GM12878 (cell line): ENCODE results near the gene PLCG2. TPM values are rescaled to one million over a fixed set of nuclear protein-coding genes. Genes with fewer than 3 reads are reported as not detected.

Source experiments
- ATAC-seq: fragments of 200-7000 bp; cut with Tn5 transposase; 3 replicates; pipeline ENCODE4 v1.9.1; 2020; ENCODE audit warnings: mild to moderate bottlenecking, moderate library complexity
- BruUV-seq: library from RNA; stranded (reverse); fragments of 400-500 nt; replicated peaks from 2 replicates; lab custom pipeline; 2021; lab: Mats Ljungman, UMichigan
- CTCF ChIA-PET: fragments of 300-600 bp; sonication (Branson Sonifier 250); formaldehyde crosslinking; extraction: SDS; loops from one replicate; lab custom pipeline; 2021; ENCODE audit warnings: inconsistent platforms; lab: Yijun Ruan, JAX
- POLR2A ChIA-PET: fragments of 350-600 bp; formaldehyde crosslinking; extraction: SDS; loops from one replicate; lab custom pipeline; 2021; ENCODE audit warnings: inconsistent platforms; lab: Charles Lee
- RAD21 ChIA-PET: fragments of 300-600 bp; sonication (Branson Sonifier 250); formaldehyde crosslinking; loops from one replicate; lab custom pipeline; 2023; ENCODE audit warnings: antibody characterized with exemption; ENCODE audit not compliant: unreplicated experiment; lab: Charles Lee
- SMC1A ChIA-PET: fragments of 300-600 bp; sonication (Branson Sonifier 250); formaldehyde crosslinking; loops from one replicate; lab custom pipeline; 2023; ENCODE audit not compliant: unreplicated experiment, uncharacterized antibody; lab: Charles Lee
- DNase-seq: peaks from one replicate; pipeline ENCODE4 v3.0.0-alpha.2; 2011; ENCODE audit warnings: low read depth, low spot score
- FAIRE-seq: peaks from 3 replicates; lab custom pipeline; 2011; peaks lifted over from hg19 to GRCh38; lab: Jason Lieb, UNC
- H2AFZ ChIP-seq: 2 replicates; pipeline ENCODE4 v1.6.0; 2011; ENCODE audit warnings: low read depth, low read length, control low read depth; ENCODE audit not compliant: control insufficient read depth
- H3K27ac ChIP-seq: 2 replicates; pipeline ENCODE4 v1.5.1; 2011; ENCODE audit warnings: control low read depth; ENCODE audit not compliant: control insufficient read depth, insufficient read depth
- H3K27me3 ChIP-seq, 2 experiments: replicated peaks in 1 of 2; 2 replicates each; pipeline versions ENCODE4 v1.6.0 to v1.6.1; 2011; ENCODE audit warnings: low read length in 1 of 2; ENCODE audit not compliant: control insufficient read depth in 2 of 2, insufficient read depth in 2 of 2
- H3K36me3 ChIP-seq, 2 experiments: 2 replicates each; pipeline ENCODE4 v1.5.1; 2011; ENCODE audit warnings: low read length in 1 of 2; ENCODE audit not compliant: control insufficient read depth in 2 of 2, insufficient read depth in 2 of 2
- H3K4me1 ChIP-seq: 2 replicates; pipeline ENCODE4 v1.6.1; 2011; ENCODE audit warnings: mild to moderate bottlenecking, low read length, moderate library complexity, mixed read lengths; ENCODE audit not compliant: control insufficient read depth, insufficient read depth
- H3K4me2 ChIP-seq: 2 replicates; pipeline ENCODE4 v1.6.0; 2011; ENCODE audit warnings: control low read depth; ENCODE audit not compliant: control insufficient read depth, insufficient read depth
- H3K4me3 ChIP-seq: fragments of 200-600 bp; sonication (generic); 2 replicates; pipeline ENCODE4 v1.5.1; 2016
- H3K79me2 ChIP-seq: 2 replicates; pipeline ENCODE4 v1.6.0; 2011; ENCODE audit warnings: low read length; ENCODE audit not compliant: control insufficient read depth, insufficient read depth
- H3K9ac ChIP-seq: 2 replicates; pipeline ENCODE4 v1.8.0; 2011; ENCODE audit warnings: low read length, control low read depth, mixed read lengths; ENCODE audit not compliant: control insufficient read depth, insufficient read depth
- H3K9me3 ChIP-seq: replicated peaks from 3 replicates; pipeline ENCODE4 v1.5.1; 2011; ENCODE audit warnings: mild to moderate bottlenecking, low read length; ENCODE audit not compliant: control insufficient read depth, insufficient read depth
- H4K20me1 ChIP-seq: 2 replicates; pipeline ENCODE4 v1.6.0; 2011; ENCODE audit not compliant: control insufficient read depth, insufficient read depth
- BMI1 ChIP-seq: fragments of 450-650 bp; IDR thresholded peaks from 2 replicates; pipeline ENCODE4 v1.6.1; 2016; ENCODE audit warnings: mild to moderate bottlenecking, moderate library complexity, borderline replicate concordance
- CBFB ChIP-seq: IDR thresholded peaks from 2 replicates; pipeline ENCODE4 v1.6.1; 2016; ENCODE audit warnings: antibody characterized with exemption, low read depth
- CBX3 ChIP-seq: fragments of 200-600 bp; sonication (generic); IDR thresholded peaks from 2 replicates; pipeline ENCODE4 v1.6.1; 2016; ENCODE audit warnings: low read depth, borderline replicate concordance
- GATAD2B ChIP-seq: fragments of 450-650 bp; conservative IDR thresholded peaks from 2 replicates; pipeline ENCODE4 v1.6.1; 2017; ENCODE audit warnings: low read depth, mild to moderate bottlenecking, moderate library complexity
- IKZF2 ChIP-seq, 2 experiments: fragments of 450-650 bp; IDR thresholded peaks; 2 replicates each; pipeline ENCODE4 v1.6.1; 2017; ENCODE audit warnings: mild to moderate bottlenecking in 2 of 2, moderate library complexity in 2 of 2
- KAT2A ChIP-seq: conservative IDR thresholded peaks from 2 replicates; pipeline ENCODE4 v1.6.1; 2011; ENCODE audit warnings: low read depth, low read length; ENCODE audit not compliant: control insufficient read depth
- MTA3 ChIP-seq: IDR thresholded peaks from 2 replicates; pipeline ENCODE4 v1.6.1; 2012; ENCODE audit warnings: low read length, inconsistent platforms, borderline replicate concordance
- NBN ChIP-seq: fragments of 450-650 bp; IDR thresholded peaks from 2 replicates; pipeline ENCODE4 v1.6.1; 2016
- NR2C1 ChIP-seq: fragments of 450-650 bp; IDR thresholded peaks from 2 replicates; pipeline ENCODE4 v1.6.1; 2017; ENCODE audit warnings: antibody characterized with exemption, mild to moderate bottlenecking, moderate library complexity
- PAX5 ChIP-seq: IDR thresholded peaks from 2 replicates; pipeline ENCODE4 v1.6.1; 2011; ENCODE audit warnings: low read depth, low read length, borderline replicate concordance
- POLR2AphosphoS5 ChIP-seq: IDR thresholded peaks from 2 replicates; pipeline ENCODE4 v1.6.1; 2011; ENCODE audit warnings: mild to moderate bottlenecking, low read length, inconsistent platforms
- RFX5 ChIP-seq: IDR thresholded peaks from 2 replicates; pipeline ENCODE4 v1.6.1; 2011; ENCODE audit warnings: low read depth, low read length, improper control_type of control experiment
- SIX5 ChIP-seq: IDR thresholded peaks from 2 replicates; pipeline ENCODE4 v1.6.1; 2011; ENCODE audit warnings: mild to moderate bottlenecking, low read depth, low read length, moderate library complexity; ENCODE audit not compliant: severe bottlenecking
- SMARCA5 ChIP-seq: fragments of 450-650 bp; IDR thresholded peaks from 2 replicates; pipeline ENCODE4 v1.6.1; 2017; ENCODE audit warnings: mild to moderate bottlenecking
- SPI1 ChIP-seq: IDR thresholded peaks from 2 replicates; pipeline ENCODE4 v1.6.1; 2011; ENCODE audit warnings: low read depth, mild to moderate bottlenecking, low read length, moderate library complexity, borderline replicate concordance; ENCODE audit not compliant: insufficient read depth
- TAF1 ChIP-seq: IDR thresholded peaks from 2 replicates; pipeline ENCODE4 v1.6.1; 2011; ENCODE audit warnings: mild to moderate bottlenecking, low read depth, low read length, borderline replicate concordance
- WGBS: methylation state at CpG from one replicate; pipeline ENCODE4 v1.1.6; 2016; ENCODE audit warnings: low lambda C conversion rate; ENCODE audit not compliant: insufficient replicate concordance, insufficient coverage; ENCODE audit errors: missing lambda C conversion rate; 5-methylcytosine and 5-hydroxymethylcytosine counted together
- in situ Hi-C: fragments of 300-500 bp; cut with MboI; formaldehyde crosslinking; loops from 9 replicates; pipeline ENCODE4 v1.14.3; 2018; ENCODE audit warnings: mixed read lengths
- intact Hi-C: fragments of 100-400 bp; cut with micrococcal nuclease; formaldehyde crosslinking; loops from one replicate; pipeline ENCODE4 v1.14.2; 2022; ENCODE audit not compliant: unreplicated experiment
- polyA plus RNA-seq, 11 experiments: library from polyadenylated mRNA; depleted of rRNA in 4 of 11; unstranded in 6 of 11; stranded (reverse) in 5 of 11; fragments of >200 nt; fragmentation: Nextera tagmentation in 4 of 11; fragmentation: Illumina TruSeq in 1 of 11; extraction: Ambion mirVana in 4 of 11; extraction: Trizol in 1 of 11; gene quantifications; 1 replicate in 1 of 11; 2 replicates in 10 of 11; pipeline versions ENCODE4 v1.2.1 to v1.2.3, GENCODE V29; 2011 to 2016; ENCODE audit warnings: inconsistent platforms in 2 of 11, missing spikeins in 2 of 11, low read depth in 1 of 11
- total RNA-seq, 4 experiments: library from RNA; depleted of rRNA in 3 of 4; stranded (reverse); fragments of >200 nt in 3 of 4; fragmentation: Illumina TruSeq in 1 of 4; extraction: Trizol in 1 of 4; gene quantifications; 2 replicates each; pipeline versions ENCODE4 v1.2.1 to v1.2.3, GENCODE V29; 2013 to 2021
- TF ChIP-seq, protein P1 (sequence below): fragments of 450-650 bp; conservative IDR thresholded peaks from 2 replicates; pipeline ENCODE4 v1.6.1; 2017; ENCODE audit warnings: mild to moderate bottlenecking, moderate library complexity
- TF ChIP-seq, protein P2 (sequence below): IDR thresholded peaks from 2 replicates; pipeline ENCODE4 v1.6.1; 2012; ENCODE audit warnings: low read depth, low read length, improper control_type of control experiment
- TF ChIP-seq, protein P3 (sequence below), 3 experiments: IDR thresholded peaks in 2 of 3; conservative IDR thresholded peaks in 1 of 3; 2 replicates each; pipeline ENCODE4 v1.5.1; 2011; ENCODE audit warnings: low read depth in 3 of 3, low read length in 3 of 3, mild to moderate bottlenecking in 3 of 3, control low read depth in 2 of 3, moderate library complexity in 2 of 3, inconsistent platforms in 1 of 3, mixed read lengths in 1 of 3; ENCODE audit not compliant: control insufficient read depth in 2 of 3, insufficient read depth in 1 of 3; ENCODE audit errors: extremely low read depth in 1 of 3

PLCG2 gene
- total and polyA plus RNA-seq, 10 of the 15 experiments (the other 5 are each of a cell fraction or from before 2014, with no cell fraction given), result 47.6 to 256 (median 149) TPM

DNA sequence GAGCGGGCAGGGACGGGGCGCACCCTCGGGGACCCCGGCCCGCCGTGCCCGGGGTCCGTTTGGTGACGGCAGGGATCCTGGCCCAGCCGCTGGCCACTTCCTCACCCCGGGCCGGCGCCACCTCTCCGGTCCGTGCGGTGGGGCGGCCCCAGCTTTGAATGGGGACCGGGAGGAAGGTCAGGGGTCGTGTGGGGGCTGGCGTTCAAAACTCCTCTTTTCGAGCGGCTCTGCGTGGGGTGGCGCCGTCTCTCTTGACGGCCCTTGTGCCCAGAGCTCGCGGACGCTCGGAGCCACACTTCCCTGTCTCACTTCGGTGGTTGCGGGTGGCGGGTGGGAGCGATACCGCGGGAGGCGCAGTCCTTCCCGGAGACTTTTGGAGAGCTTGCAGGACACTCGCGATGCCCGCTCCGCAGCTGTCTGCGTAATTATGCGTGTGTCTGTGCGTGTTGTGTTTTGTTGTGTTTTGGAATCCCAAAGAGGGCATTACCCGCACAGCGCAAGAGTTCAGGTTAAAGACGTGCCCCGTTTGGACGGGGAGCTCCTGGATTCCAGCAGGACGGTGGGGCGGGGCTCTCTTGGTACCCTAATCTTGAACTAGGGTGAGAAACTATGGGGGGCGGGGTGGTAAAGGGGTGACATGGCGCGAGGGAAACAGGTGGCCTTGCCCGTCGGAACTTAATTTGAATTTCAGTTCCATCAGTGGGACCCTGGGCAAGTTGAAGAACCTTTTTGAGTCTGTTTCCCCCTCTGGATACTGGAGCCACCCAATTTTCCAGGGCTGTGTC lies 637 bp downstream of the PLCG2 start:
- ChIA-PET CTCF (interaction anchor here (0.6 to 4.1 kb wide), 21 partner anchors 9 to 106 kb away, joined by 3 to 27 read pairs (median 5); no protein-coding TSS in a partner anchor), POLR2A (interaction anchor here (0.5 to 5.5 kb wide), 15 partner anchors 19 to 95 kb away, joined by 3 to 46 read pairs (median 4); no protein-coding TSS in a partner anchor), SMC1A (interaction anchor here (0.8 to 6.6 kb wide), 23 partner anchors 8 to 744 kb away, joined by 3 to 65 read pairs (median 6); partner anchors contain the start of gene ATMIN), RAD21 (interaction anchor here (0.6 to 9.5 kb wide), 18 partner anchors 9 to 95 kb away, joined by 3 to 74 read pairs (median 6); no protein-coding TSS in a partner anchor)
- no peaks in the 10 kb centered on the region for H3K27me3 ChIP-seq
- H3K36me3 ChIP-seq, result peaks cover 0 to 6% of the 10 kb centered on the region in 2 experiments; a peak in 1 of 4 replicates
- WGBS, result under 1% methylated on average over 54 of the region's 58 CpGs
- H2AFZ ChIP-seq, result peak overlapping the region; percentile 24; the same call in 1 of the 2 replicates
- no peak for FAIRE-seq
- no peaks in the 10 kb centered on the region for H3K9me3 ChIP-seq
- peaks cover 28% of the 10 kb centered on the region for H3K4me1 ChIP-seq
- peak overlapping the region; percentile 100 for H3K4me2 ChIP-seq
- H4K20me1 ChIP-seq, result peaks cover 4% of the 10 kb centered on the region; the same call in 1 of the 2 replicates
- no TSS peak for BruUV-seq
- intact Hi-C loops (loop anchor here (2.0 to 5.0 kb wide), 2 partner anchors 32 to 37 kb away; no protein-coding TSS in a partner anchor), in situ Hi-C loops (no loop called here)
- peak; percentile 9 for ATAC-seq
- peaks cover 56% of the 10 kb centered on the region for H3K79me2 ChIP-seq
- H3K9ac ChIP-seq, result peak overlapping the region; percentile 72
- no peak for DNase-seq
- peak overlapping the region; percentile 99 for H3K4me3 ChIP-seq
- H3K27ac ChIP-seq, result peak overlapping the region; percentile 86
- TF ChIP-seq SIX5 (no peak), NBN (peak; percentile 40; the same call in 1 of the 2 replicates), IKZF2 (IDR thresholded peaks at IDR 0.05) (peak; percentile 55 to 59; a peak in 2 of 4 replicates), RFX5 (no peak), BMI1 (no peak), SMARCA5 (0 out of 2 replicates have a peak, but pooled peaks have one; percentile 11), KAT2A (no peak), GATAD2B (0 out of 2 replicates have a peak, but pooled peaks have one; percentile 24), NR2C1 (peak; percentile 58), MTA3 (no peak), PAX5 (no peak), SPI1 (peak; percentile 37; the same call in 1 of the 2 replicates), CBX3 (no peak), POLR2AphosphoS5 (no peak), TAF1 (no peak), CBFB (no peak)
- TF ChIP-seq, protein P1, sequence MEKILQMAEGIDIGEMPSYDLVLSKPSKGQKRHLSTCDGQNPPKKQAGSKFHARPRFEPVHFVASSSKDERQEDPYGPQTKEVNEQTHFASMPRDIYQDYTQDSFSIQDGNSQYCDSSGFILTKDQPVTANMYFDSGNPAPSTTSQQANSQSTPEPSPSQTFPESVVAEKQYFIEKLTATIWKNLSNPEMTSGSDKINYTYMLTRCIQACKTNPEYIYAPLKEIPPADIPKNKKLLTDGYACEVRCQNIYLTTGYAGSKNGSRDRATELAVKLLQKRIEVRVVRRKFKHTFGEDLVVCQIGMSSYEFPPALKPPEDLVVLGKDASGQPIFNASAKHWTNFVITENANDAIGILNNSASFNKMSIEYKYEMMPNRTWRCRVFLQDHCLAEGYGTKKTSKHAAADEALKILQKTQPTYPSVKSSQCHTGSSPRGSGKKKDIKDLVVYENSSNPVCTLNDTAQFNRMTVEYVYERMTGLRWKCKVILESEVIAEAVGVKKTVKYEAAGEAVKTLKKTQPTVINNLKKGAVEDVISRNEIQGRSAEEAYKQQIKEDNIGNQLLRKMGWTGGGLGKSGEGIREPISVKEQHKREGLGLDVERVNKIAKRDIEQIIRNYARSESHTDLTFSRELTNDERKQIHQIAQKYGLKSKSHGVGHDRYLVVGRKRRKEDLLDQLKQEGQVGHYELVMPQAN, result 0 out of 2 replicates have a peak, but pooled peaks have one; percentile 29
- TF ChIP-seq, protein P2, sequence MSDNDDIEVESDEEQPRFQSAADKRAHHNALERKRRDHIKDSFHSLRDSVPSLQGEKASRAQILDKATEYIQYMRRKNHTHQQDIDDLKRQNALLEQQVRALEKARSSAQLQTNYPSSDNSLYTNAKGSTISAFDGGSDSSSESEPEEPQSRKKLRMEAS, result no peak
- TF ChIP-seq, protein P3, sequence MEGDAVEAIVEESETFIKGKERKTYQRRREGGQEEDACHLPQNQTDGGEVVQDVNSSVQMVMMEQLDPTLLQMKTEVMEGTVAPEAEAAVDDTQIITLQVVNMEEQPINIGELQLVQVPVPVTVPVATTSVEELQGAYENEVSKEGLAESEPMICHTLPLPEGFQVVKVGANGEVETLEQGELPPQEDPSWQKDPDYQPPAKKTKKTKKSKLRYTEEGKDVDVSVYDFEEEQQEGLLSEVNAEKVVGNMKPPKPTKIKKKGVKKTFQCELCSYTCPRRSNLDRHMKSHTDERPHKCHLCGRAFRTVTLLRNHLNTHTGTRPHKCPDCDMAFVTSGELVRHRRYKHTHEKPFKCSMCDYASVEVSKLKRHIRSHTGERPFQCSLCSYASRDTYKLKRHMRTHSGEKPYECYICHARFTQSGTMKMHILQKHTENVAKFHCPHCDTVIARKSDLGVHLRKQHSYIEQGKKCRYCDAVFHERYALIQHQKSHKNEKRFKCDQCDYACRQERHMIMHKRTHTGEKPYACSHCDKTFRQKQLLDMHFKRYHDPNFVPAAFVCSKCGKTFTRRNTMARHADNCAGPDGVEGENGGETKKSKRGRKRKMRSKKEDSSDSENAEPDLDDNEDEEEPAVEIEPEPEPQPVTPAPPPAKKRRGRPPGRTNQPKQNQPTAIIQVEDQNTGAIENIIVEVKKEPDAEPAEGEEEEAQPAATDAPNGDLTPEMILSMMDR (IDR thresholded peaks at IDR 0.05 in 2 of 3, conservative IDR thresholded peaks at IDR 0.05 in 1 of 3; ENCODE audit: control insufficient read depth in 2 of 3, extremely low read depth in 1 of 3, insufficient read depth in 1 of 3, low read depth in 3 of 3, low read length in 3 of 3), result no peak
